RKO (cell line): ENCODE results near the gene BNIPL.

Experiments
- DNase-seq: peaks from one replicate; pipeline ENCODE4 v3.0.0-alpha.2; 2016; ENCODE audit warnings: low spot score

The BNIPL gene

DNA sequence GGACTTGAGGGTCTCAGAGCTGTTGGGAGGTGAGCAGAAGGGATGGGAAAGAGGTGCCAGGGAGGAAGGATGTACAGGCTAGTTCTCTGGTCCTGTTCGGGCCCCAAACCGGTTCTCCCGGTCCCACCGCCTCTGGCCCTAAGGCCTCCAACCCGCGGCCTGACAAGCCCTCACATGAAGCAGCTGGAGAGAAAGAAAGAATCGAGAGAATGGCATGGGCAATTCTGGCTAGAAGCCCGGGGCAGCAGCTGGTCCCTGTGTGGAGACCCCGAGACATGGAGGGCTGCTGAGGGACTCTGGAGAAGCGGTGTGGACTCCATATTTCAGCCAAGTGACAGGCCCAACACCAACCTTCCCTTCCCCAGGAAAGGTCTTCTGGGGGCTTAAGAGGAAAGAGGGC, 22.3 kb downstream of the BNIPL start:
- DNase-seq = no peak

DNA sequence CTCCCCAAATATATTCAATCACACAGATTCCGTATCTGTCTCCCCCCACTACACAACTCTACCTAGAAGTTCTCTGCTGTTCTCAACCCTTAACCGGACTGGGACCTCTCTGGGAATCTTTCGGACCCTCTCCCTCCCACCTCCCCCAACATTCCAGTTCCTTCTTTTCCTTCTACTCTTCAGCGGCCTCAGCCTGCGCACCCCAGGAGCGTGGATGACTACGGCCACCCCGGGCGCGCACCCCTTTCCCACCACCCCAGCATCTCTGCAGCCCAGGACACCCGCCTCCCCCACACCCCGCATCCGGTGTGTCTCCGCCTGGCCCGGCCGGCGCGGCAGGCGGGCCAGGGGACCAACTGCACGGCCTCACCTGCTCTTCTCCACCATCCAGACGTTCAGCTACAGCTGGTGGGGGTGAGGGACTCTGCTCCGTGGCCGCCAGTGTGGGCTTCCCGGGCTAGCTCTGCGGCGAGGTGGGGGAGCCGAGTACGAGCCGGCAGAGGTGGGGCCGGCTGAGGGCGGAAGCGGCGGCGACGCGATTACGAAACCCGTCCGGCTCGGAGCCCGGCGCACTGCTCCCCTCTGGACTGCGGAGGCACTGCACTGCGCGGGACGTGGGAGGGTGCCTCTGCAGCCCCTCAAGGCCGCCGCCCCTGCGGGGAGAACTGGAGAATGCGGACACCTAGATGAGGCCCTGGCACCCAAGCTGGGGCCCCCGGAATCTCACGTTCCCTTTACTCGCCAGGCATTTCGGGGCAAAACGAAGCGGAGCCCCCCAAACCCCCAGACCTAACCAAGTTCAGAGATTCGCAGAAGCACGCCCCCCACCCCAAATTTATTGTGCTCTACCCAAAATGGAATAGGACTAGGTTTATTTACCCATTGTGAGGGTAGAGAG, 23.0 kb downstream of the BNIPL start, which contains the start of gene CDC42SE1:
CDC42SE1 (minus strand) TSS at position 514 of the 898 bp plus-strand sequence. CDS start 3,892 bp downstream, outside the sequence.
- peak; percentile 90 for DNase-seq

DNA sequence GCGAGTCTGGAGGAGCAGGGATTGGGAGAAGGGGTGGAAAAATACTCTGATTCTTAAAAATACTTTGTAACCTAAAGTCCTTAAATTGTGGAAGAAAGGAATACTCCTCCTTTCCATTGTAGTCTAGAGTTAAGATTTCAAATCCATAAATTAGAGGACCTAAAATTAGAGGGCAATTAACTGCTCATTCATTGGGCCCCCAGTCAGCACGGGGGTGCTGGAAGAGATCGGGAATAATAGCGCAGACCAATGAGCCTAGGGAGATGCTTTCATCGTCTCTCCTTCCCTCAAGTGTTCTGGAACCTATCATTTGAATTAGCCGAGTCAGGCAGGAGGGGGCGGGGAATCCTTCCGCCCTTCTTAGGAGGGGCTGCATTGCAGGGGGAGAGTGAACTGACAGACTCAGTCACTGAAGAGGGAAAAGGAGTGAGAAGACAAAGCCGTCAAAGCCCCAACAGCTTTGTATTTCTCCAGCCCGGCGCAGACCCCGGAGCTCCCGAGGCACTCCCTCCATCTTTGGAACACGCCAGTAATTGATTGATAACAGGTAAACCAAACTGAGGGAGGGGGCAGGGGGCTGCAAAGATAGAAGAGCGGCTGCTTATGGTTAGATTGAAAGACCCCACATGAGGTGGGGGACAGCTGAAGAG, 23.7 kb downstream of the BNIPL start, which contains the start of gene MLLT11:
MLLT11 (plus strand) TSS at position 391 of the 650 bp plus-strand sequence. CDS start 6,828 bp downstream, outside the sequence.
- DNase-seq = no peak

DNA sequence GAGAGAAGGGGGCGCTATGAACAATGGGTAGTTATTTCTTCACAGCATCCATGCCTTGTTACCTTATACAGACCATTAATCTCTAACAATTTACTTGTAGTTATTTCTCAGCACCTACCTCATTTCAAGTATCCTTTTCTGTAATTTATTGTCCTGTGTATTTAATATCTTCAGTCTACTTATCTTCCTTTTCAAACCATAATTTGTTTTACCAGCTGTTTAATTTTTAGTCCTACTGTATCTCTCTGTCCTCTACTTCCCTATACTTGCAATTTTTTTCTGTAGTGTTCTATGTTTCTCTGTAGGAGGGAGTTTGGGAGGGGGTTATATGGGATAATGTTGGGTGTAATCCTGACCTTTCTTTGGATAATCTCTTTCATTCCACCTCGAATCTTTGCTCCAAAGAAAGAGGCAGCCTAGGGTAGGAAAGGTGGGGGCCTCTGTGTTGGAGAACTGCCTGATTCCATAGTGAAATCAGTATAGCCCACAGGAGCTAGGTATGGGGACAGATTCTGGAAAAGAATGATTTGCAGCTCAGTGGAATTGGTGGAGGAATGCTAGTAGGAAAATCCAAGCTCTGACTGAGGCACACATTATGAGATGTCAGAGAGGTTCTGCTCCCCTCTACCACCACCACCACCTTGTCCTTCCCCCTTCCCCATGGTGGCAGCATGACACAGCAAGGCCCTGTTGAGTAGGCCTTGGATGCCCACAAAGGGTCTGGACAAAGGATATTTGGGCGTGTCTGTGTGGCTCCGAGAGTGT, 24.5 kb downstream of the BNIPL start:
- no peak for DNase-seq

DNA sequence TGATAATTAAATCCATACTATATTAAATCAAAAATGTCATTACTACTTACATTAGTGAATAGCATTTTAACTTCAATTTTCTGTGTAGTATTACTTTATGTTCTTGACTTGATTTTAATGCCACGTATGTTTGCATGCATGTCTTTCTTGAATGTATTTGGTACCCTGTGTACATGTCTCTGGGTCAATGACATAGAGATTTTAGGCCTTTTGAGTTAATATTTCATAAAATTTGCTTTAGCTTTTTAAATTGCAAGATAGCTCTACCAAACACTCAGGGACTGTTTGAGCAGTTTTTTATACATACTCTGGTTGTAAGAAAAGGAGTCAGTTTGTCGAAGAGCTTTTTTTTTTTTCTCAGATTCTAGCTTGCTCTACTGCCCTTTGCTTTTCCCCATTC, 25.3 kb downstream of the BNIPL start:
- DNase-seq = no peak

GRCh38 chr1:151062741-151063371, 26.5 kb downstream of the BNIPL start:
- peak; percentile 73 for DNase-seq

DNA sequence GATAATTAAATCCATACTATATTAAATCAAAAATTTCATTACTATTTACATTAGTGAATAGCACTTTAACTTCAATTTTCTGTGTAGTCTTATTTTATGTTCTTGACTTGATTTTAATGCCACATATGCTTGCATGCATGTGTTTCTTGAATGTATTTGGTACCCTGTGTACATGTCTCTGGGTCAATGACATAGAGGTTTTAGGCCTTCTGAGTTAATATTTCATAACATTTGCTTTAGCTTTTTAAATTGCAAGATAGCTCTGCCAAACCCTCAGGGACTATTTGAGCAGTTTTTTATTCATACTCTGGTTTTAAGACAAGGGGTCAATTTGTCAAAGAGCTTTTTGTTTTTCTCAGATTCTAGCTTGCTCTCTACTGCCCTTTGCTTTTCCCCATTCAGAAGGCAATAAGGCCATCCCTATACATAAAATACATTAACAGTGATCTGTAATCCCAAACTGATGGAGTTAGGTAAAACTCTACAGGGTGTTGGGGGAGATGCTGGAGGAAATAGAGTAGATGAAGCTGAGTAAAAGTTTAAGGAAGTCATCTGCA, 28.8 kb downstream of the BNIPL start:
- no peak for DNase-seq

- no peak for DNase-seq
Observed at GRCh38 chr1:151067185-151067584, 30.8 kb downstream of the BNIPL start.

DNA sequence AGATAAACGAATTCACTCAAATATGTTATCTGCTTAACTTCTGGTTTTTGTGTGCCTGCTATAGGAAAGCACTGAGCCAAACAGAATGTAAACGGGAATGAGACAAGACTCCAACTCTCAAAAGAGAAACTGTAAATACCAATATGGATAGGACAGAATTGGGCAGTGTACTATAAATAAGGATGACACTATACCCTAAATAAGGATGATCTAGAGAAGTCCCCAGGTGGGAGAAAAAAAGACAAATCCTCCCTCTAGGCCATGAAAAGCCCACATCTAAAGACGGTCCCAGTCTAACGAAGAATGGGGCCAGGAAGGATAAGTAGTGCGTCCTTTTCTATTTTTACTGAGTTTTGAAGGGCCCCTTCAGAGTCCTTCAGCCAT, 32.7 kb downstream of the BNIPL start:
- no peak for DNase-seq

GRCh38 chr1:151070474-151071276, 34.3 kb downstream of the BNIPL start, which contains the start of gene GABPB2:
GABPB2 (plus strand) TSS chr1:151070761; CDS start chr1:151088190, 17,429 bp downstream.
- DNase-seq = peak; percentile 97

- no peak for DNase-seq
Observed at GRCh38 chr1:151072224-151072623, 35.8 kb downstream of the BNIPL start.

GRCh38 chr1:151085953-151086559, 49.7 kb downstream of the BNIPL start:
- DNase-seq = no peak
